GM19043 (cell line): ENCODE data around the gene TRPM5.

ENCODE experiments used
- ATAC-seq: cut with Tn5 transposase; IDR thresholded peaks from one replicate; pipeline ENCODE4 v1.9.1; 2021; ENCODE audit warnings: low read depth; ENCODE audit not compliant: unreplicated experiment

The TRPM5 gene

GRCh38 chr11:2422461-2423156, 21.7 kb downstream of the TRPM5 start:
- ATAC-seq: no peak

- ATAC-seq: no peak
These were observed 22.3 kb downstream of the TRPM5 start for GRCh38 chr11:2421996-2422395.

- no peak for ATAC-seq
These were observed 22.9 kb downstream of the TRPM5 start for GRCh38 chr11:2421226-2421994.

- ATAC-seq: peak; percentile 81
These were observed 23.6 kb downstream of the TRPM5 start for GRCh38 chr11:2420502-2421225.

GRCh38 chr11:2419638-2420501, 24.4 kb downstream of the TRPM5 start:
- ATAC-seq: no peak

- ATAC-seq: no peak
These were observed 25.5 kb downstream of the TRPM5 start for GRCh38 chr11:2418693-2419360.

GRCh38 chr11:2417856-2418692, 26.2 kb downstream of the TRPM5 start:
- ATAC-seq: no peak

GRCh38 chr11:2416765-2417164, 27.5 kb downstream of the TRPM5 start:
- ATAC-seq: no peak

- ATAC-seq: no peak
These were observed 28.5 kb downstream of the TRPM5 start for GRCh38 chr11:2415601-2416380.

- ATAC-seq: no peak
These were observed 29.1 kb downstream of the TRPM5 start for GRCh38 chr11:2415171-2415570.

- ATAC-seq: no peak
These were observed 29.7 kb downstream of the TRPM5 start for GRCh38 chr11:2414616-2415015.

- ATAC-seq: no peak
These were observed 30.4 kb downstream of the TRPM5 start for GRCh38 chr11:2413742-2414579.

- ATAC-seq: no peak
These were observed 32.0 kb downstream of the TRPM5 start for GRCh38 chr11:2412323-2412722.

GRCh38 chr11:2411446-2412305, 32.6 kb downstream of the TRPM5 start:
- ATAC-seq: no peak

GRCh38 chr11:2410616-2411015, 33.7 kb downstream of the TRPM5 start:
- ATAC-seq: no peak

GRCh38 chr11:2409611-2410468, 34.5 kb downstream of the TRPM5 start:
- no peak for ATAC-seq
